ENCODE measurements around the gene SSBP3.
"Not testable (repeated sequence)": the region's sequence is repeated elsewhere in the genome, so short reads cannot be mapped to it uniquely, and the experiment has no call there.

The SSBP3 gene

GRCh38 chr1:54428837-54429518, 22.8 kb upstream of the SSBP3 start:
- H3K9ac ChIP-seq (ENCODE audit: low read length), result no peak overlapping the region
- H3K27ac ChIP-seq (ENCODE audit: low read length), result no peak overlapping the region
- H3K4me3 ChIP-seq (ENCODE audit: low read length), result no peak overlapping the region
- no peaks in the 10 kb centered on the region for H3K9me3 ChIP-seq (ENCODE audit: control insufficient read depth, low read depth, low read length)
- no peaks in the 10 kb centered on the region for H3K27me3 ChIP-seq (ENCODE audit: control insufficient read depth, insufficient read depth, low read length)
- no peaks in the 10 kb centered on the region for H3K36me3 ChIP-seq (ENCODE audit: control insufficient read depth, low read depth, low read length)
- H3K4me1 ChIP-seq (ENCODE audit: control insufficient read depth, low read depth, low read length), result no peaks in the 10 kb centered on the region

- Histone ChIP-seq H3K27ac (ENCODE audit: low read length) (no peak overlapping the region), H3K27me3 (ENCODE audit: control insufficient read depth, insufficient read depth, low read length) (no peaks in the 10 kb centered on the region), H3K9ac (ENCODE audit: low read length) (no peak overlapping the region), H3K4me1 (ENCODE audit: control insufficient read depth, low read depth, low read length) (no peaks in the 10 kb centered on the region), H3K9me3 (ENCODE audit: control insufficient read depth, low read depth, low read length) (no peaks in the 10 kb centered on the region), H3K36me3 (ENCODE audit: control insufficient read depth, low read depth, low read length) (no peaks in the 10 kb centered on the region), H3K4me3 (ENCODE audit: low read length) (no peak overlapping the region)
These were observed 19.0 kb upstream of the SSBP3 start for GRCh38 chr1:54425152-54425584.

DNA sequence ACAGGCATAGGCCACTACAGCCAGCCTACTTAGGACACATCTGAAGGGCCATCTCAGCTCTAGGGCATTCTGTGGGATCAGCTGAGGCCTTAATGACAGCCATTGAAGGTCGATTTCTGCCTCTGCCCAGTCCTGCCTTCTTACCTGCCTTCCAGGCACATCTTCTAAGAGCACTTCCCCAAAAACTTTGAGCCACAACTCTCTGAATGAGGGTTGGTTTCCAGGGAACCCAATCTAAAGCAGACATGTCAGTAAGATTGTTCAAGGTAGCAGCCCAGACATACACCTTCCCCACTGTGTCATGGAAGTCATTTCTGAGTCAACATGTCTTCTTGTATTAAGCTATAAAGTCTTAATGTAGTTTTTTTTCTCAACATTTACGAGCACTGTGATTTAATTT, 18.2 kb upstream of the SSBP3 start:
- no peak overlapping the region for H3K4me3 ChIP-seq (ENCODE audit: low read length)
- H3K27ac ChIP-seq (ENCODE audit: low read length), result no peak overlapping the region
- no peaks in the 10 kb centered on the region for H3K4me1 ChIP-seq (ENCODE audit: control insufficient read depth, low read depth, low read length)
- no peaks in the 10 kb centered on the region for H3K9me3 ChIP-seq (ENCODE audit: control insufficient read depth, low read depth, low read length)
- no peaks in the 10 kb centered on the region for H3K36me3 ChIP-seq (ENCODE audit: control insufficient read depth, low read depth, low read length)
- no peak overlapping the region for H3K9ac ChIP-seq (ENCODE audit: low read length)
- H3K27me3 ChIP-seq (ENCODE audit: control insufficient read depth, insufficient read depth, low read length), result no peaks in the 10 kb centered on the region

DNA sequence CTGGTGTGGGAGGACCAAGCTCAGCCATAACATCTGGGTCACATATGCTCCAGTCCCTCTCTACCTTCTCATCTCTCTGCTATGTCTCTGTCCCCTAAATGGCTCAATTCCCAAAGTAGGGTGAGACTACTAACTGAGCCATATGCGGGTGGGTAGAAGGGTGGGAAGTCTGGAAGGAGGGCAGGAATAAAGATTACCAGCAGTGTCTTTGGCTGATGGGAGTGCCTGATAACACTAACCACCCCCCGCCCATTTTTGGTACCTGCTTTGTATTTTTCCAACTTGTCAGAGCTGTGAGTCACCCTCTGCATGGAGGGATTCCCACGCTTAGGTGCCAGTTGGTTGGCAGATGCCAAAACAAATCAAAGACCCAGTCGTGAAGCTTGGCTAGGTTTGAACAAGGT, 14.9 kb upstream of the SSBP3 start:
- no peaks in the 10 kb centered on the region for H3K27me3 ChIP-seq (ENCODE audit: control insufficient read depth, insufficient read depth, low read length)
- H3K9me3 ChIP-seq (ENCODE audit: control insufficient read depth, low read depth, low read length), result no peaks in the 10 kb centered on the region
- no peaks in the 10 kb centered on the region for H3K36me3 ChIP-seq (ENCODE audit: control insufficient read depth, low read depth, low read length)
- H3K4me1 ChIP-seq (ENCODE audit: control insufficient read depth, low read depth, low read length), result no peaks in the 10 kb centered on the region
- H3K9ac ChIP-seq (ENCODE audit: low read length), result no peak overlapping the region
- H3K4me3 ChIP-seq (ENCODE audit: low read length), result no peak overlapping the region
- no peak overlapping the region for H3K27ac ChIP-seq (ENCODE audit: low read length)

DNA sequence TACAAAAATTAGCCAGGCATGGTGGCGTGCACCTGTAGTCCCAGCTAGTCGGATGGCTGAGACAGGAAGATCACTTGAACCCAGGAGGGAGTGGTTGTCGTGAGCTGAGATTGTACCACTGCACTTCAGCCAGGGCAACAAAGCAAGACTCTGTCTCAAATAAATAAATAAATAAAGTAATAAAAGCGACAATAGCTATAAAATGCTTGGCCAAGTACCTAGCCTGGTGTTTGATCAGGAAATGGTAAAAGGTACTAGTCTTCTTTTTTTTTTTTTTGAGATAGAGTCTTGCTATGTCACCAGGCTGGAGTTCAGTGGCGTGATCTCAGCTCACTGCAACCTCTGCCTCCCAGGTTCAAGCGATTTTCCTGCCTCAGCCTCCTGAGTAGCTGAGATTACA, 12.4 kb upstream of the SSBP3 start:
- H3K36me3 ChIP-seq (ENCODE audit: control insufficient read depth, low read depth, low read length); H3K27me3 ChIP-seq (ENCODE audit: control insufficient read depth, insufficient read depth, low read length); H3K4me1 ChIP-seq (ENCODE audit: control insufficient read depth, low read depth, low read length); H3K4me3 ChIP-seq (ENCODE audit: low read length); H3K27ac ChIP-seq (ENCODE audit: low read length); H3K9ac ChIP-seq (ENCODE audit: low read length); H3K9me3 ChIP-seq (ENCODE audit: control insufficient read depth, low read depth, low read length): not testable (repeated sequence)

DNA sequence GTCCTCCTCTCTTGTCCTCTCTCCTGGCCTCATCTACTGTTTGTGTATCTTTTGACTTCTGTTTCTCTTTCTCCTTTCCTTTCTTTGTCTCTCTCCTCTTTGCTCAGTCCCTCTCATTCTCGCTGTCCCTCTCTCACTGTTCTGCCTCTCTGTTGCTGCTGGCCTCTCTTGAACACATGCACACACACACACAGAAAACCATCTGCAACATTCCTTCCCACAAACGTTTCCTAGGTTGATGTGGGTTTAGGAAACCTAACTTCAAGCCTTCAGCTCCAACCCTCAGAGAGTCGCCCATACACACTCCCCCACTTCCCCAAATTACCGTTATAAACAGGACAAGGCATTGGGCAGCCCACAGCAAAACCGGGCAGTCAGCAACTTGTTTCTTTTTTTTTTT, 10.9 kb upstream of the SSBP3 start:
- Histone ChIP-seq H3K9ac (ENCODE audit: low read length) (no peak overlapping the region), H3K4me3 (ENCODE audit: low read length) (no peak overlapping the region), H3K27me3 (ENCODE audit: control insufficient read depth, insufficient read depth, low read length) (no peaks in the 10 kb centered on the region), H3K9me3 (ENCODE audit: control insufficient read depth, low read depth, low read length) (no peaks in the 10 kb centered on the region), H3K27ac (ENCODE audit: low read length) (no peak overlapping the region), H3K4me1 (ENCODE audit: control insufficient read depth, low read depth, low read length) (no peaks in the 10 kb centered on the region), H3K36me3 (ENCODE audit: control insufficient read depth, low read depth, low read length) (no peaks in the 10 kb centered on the region)

DNA sequence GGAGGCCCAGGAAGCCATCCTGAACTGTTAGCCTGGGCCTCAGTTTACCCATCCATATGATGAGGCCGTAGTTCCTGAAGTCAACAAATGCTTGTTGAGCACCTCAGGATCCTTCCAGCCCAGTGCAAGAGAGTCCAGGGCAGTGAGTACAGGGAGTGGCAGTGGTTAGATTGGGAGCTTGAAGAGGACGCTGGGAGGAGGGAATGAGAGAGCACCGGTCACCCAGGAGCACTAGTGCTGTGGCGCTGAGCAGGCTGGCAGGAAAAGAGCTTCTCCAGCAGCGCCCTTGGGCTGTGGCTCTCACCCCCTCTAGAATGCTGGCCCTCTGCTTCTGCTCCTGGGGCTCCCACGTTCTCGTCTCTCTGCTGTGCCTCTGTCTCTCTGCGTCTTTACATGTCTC, 10.2 kb upstream of the SSBP3 start:
- Histone ChIP-seq H3K4me1 (ENCODE audit: control insufficient read depth, low read depth, low read length) (no peaks in the 10 kb centered on the region), H3K9me3 (ENCODE audit: control insufficient read depth, low read depth, low read length) (no peaks in the 10 kb centered on the region), H3K4me3 (ENCODE audit: low read length) (no peak overlapping the region), H3K36me3 (ENCODE audit: control insufficient read depth, low read depth, low read length) (no peaks in the 10 kb centered on the region), H3K27ac (ENCODE audit: low read length) (no peak overlapping the region), H3K27me3 (ENCODE audit: control insufficient read depth, insufficient read depth, low read length) (no peaks in the 10 kb centered on the region), H3K9ac (ENCODE audit: low read length) (no peak overlapping the region)

- Histone ChIP-seq H3K4me1 (ENCODE audit: control insufficient read depth, low read depth, low read length) (no peaks in the 10 kb centered on the region), H3K4me3 (ENCODE audit: low read length) (no peak overlapping the region), H3K27me3 (ENCODE audit: control insufficient read depth, insufficient read depth, low read length) (no peaks in the 10 kb centered on the region), H3K9ac (ENCODE audit: low read length) (no peak overlapping the region), H3K36me3 (ENCODE audit: control insufficient read depth, low read depth, low read length) (no peaks in the 10 kb centered on the region), H3K27ac (ENCODE audit: low read length) (no peak overlapping the region), H3K9me3 (ENCODE audit: control insufficient read depth, low read depth, low read length) (no peaks in the 10 kb centered on the region)
These were observed 9.8 kb upstream of the SSBP3 start for GRCh38 chr1:54415991-54416390.

- Histone ChIP-seq H3K9ac (ENCODE audit: low read length) (no peak overlapping the region), H3K9me3 (ENCODE audit: control insufficient read depth, low read depth, low read length) (no peaks in the 10 kb centered on the region), H3K36me3 (ENCODE audit: control insufficient read depth, low read depth, low read length) (no peaks in the 10 kb centered on the region), H3K4me3 (ENCODE audit: low read length) (no peak overlapping the region), H3K4me1 (ENCODE audit: control insufficient read depth, low read depth, low read length) (no peaks in the 10 kb centered on the region), H3K27me3 (ENCODE audit: control insufficient read depth, insufficient read depth, low read length) (no peaks in the 10 kb centered on the region), H3K27ac (ENCODE audit: low read length) (no peak overlapping the region)
These were observed 9.3 kb upstream of the SSBP3 start for GRCh38 chr1:54415533-54415932.

DNA sequence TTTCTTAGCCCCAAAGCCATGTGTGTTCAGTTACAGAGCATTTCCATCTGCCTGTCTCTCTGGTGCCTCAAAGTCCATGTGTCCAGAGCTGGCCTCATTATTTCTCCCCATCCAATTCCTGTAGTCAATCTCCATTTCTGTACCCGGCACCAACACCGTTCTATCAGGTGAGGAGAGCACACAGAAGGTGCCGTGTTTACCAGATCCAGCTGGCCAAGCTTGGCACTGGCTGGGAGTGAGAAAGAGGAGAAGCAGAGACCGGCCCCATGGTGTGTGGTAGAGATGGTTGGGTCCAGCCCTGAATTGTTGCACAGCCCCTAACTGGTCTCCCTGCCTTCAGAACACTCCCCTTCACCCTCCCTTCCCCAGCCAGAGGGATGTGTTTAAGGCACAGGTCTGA, 7.5 kb upstream of the SSBP3 start:
- no peaks in the 10 kb centered on the region for H3K9me3 ChIP-seq (ENCODE audit: control insufficient read depth, low read depth, low read length)
- no peak overlapping the region for H3K4me3 ChIP-seq (ENCODE audit: low read length)
- H3K4me1 ChIP-seq (ENCODE audit: control insufficient read depth, low read depth, low read length), result peaks cover 10% of the 10 kb centered on the region
- no peaks in the 10 kb centered on the region for H3K27me3 ChIP-seq (ENCODE audit: control insufficient read depth, insufficient read depth, low read length)
- H3K9ac ChIP-seq (ENCODE audit: low read length), result no peak overlapping the region
- H3K27ac ChIP-seq (ENCODE audit: low read length), result no peak overlapping the region
- no peaks in the 10 kb centered on the region for H3K36me3 ChIP-seq (ENCODE audit: control insufficient read depth, low read depth, low read length)

- Histone ChIP-seq H3K27me3 (ENCODE audit: control insufficient read depth, insufficient read depth, low read length) (no peaks in the 10 kb centered on the region), H3K4me1 (ENCODE audit: control insufficient read depth, low read depth, low read length) (peaks cover 14% of the 10 kb centered on the region), H3K9ac (ENCODE audit: low read length) (no peak overlapping the region), H3K27ac (ENCODE audit: low read length) (no peak overlapping the region), H3K9me3 (ENCODE audit: control insufficient read depth, low read depth, low read length) (no peaks in the 10 kb centered on the region), H3K36me3 (ENCODE audit: control insufficient read depth, low read depth, low read length) (no peaks in the 10 kb centered on the region), H3K4me3 (ENCODE audit: low read length) (no peak overlapping the region)
These were observed 7.1 kb upstream of the SSBP3 start for GRCh38 chr1:54413295-54413694.

DNA sequence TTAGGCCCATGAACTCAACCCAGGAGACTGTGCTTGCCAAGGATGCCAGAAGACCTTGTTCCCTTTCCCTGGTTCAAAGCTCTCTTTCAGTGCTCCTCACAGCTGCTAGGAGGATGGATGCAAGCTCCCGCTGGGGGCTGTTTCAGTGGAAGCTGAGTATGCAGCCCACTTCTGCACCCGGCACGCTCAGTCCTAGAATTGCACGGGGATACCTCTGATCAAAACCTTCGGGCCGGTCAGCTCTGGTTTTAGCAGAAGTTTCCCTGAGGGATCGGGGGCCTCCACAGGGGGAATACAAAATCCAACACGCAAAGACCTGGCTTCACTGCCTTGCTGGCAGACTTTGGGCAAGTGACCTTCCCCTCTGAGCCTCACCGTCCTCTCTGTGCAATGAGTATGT, 4.2 kb upstream of the SSBP3 start:
- no peak overlapping the region for H3K4me3 ChIP-seq (ENCODE audit: low read length)
- no peak overlapping the region for H3K9ac ChIP-seq (ENCODE audit: low read length)
- H3K27ac ChIP-seq (ENCODE audit: low read length), result no peak overlapping the region
- H3K4me1 ChIP-seq (ENCODE audit: control insufficient read depth, low read depth, low read length), result peaks cover 21% of the 10 kb centered on the region
- no peaks in the 10 kb centered on the region for H3K9me3 ChIP-seq (ENCODE audit: control insufficient read depth, low read depth, low read length)
- no peaks in the 10 kb centered on the region for H3K36me3 ChIP-seq (ENCODE audit: control insufficient read depth, low read depth, low read length)
- H3K27me3 ChIP-seq (ENCODE audit: control insufficient read depth, insufficient read depth, low read length), result no peaks in the 10 kb centered on the region
